H9 (cell line): Measurements from ENCODE around the gene MAP3K12. TPM values are rescaled to one million over a fixed set of nuclear protein-coding genes. Genes with fewer than 3 reads are reported as not detected.

Experiments
- DNase-seq: peaks from one replicate; pipeline ENCODE4 v3.0.0-alpha.2; 2017
- H2AFZ ChIP-seq: one replicate; pipeline ENCODE4 v1.6.1; 2013; ENCODE audit warnings: mild to moderate bottlenecking, low read length, control low read depth, moderate library complexity
- H2AK5ac ChIP-seq: 2 replicates; pipeline ENCODE4 v1.6.1; 2013; ENCODE audit warnings: low read length, control low read depth, mixed read lengths; ENCODE audit not compliant: insufficient read length
- H2BK120ac ChIP-seq: one replicate; pipeline ENCODE4 v1.6.1; 2013; ENCODE audit warnings: low read depth, mild to moderate bottlenecking, low read length, control low read depth, inconsistent platforms; ENCODE audit not compliant: poor library complexity, severe bottlenecking
- H2BK12ac ChIP-seq: 2 replicates; pipeline ENCODE4 v1.6.1; 2013; ENCODE audit warnings: low read length, control low read depth, mixed read lengths, low read depth; ENCODE audit not compliant: insufficient read length
- H2BK15ac ChIP-seq: 2 replicates; pipeline ENCODE4 v1.6.1; 2013; ENCODE audit warnings: low read depth, low read length, control low read depth
- H2BK20ac ChIP-seq: one replicate; pipeline ENCODE4 v1.6.1; 2013; ENCODE audit warnings: low read depth, mild to moderate bottlenecking, low read length, control low read depth, inconsistent platforms; ENCODE audit not compliant: poor library complexity, severe bottlenecking
- H2BK5ac ChIP-seq: 2 replicates; pipeline ENCODE4 v1.6.1; 2013; ENCODE audit warnings: low read length, control low read depth, mixed read lengths; ENCODE audit not compliant: insufficient read length
- H3K14ac ChIP-seq: 2 replicates; pipeline ENCODE4 v1.6.1; 2013; ENCODE audit warnings: low read length, control low read depth; ENCODE audit not compliant: insufficient read depth
- H3K18ac ChIP-seq: 2 replicates; pipeline ENCODE4 v1.6.1; 2013; ENCODE audit warnings: low read depth, mild to moderate bottlenecking, mixed read lengths, low read length, control low read depth; ENCODE audit not compliant: insufficient read length
- H3K23ac ChIP-seq: 2 replicates; pipeline ENCODE4 v1.6.1; 2013; ENCODE audit warnings: low read length, control low read depth, mixed read lengths, low read depth; ENCODE audit not compliant: insufficient read length
- H3K23me2 ChIP-seq: 2 replicates; pipeline ENCODE4 v1.6.1; 2013; ENCODE audit warnings: low read depth, mild to moderate bottlenecking, mixed read lengths, low read length, control low read depth; ENCODE audit not compliant: insufficient read length, poor library complexity, severe bottlenecking
- H3K27ac ChIP-seq: 2 replicates; pipeline ENCODE4 v1.5.1; 2013; ENCODE audit warnings: low read length, control low read depth, mixed read lengths, low read depth; ENCODE audit not compliant: insufficient read length
- H3K27me3 ChIP-seq: 2 replicates; pipeline ENCODE4 v1.6.1; 2013; ENCODE audit warnings: low read length, control low read depth, inconsistent platforms; ENCODE audit not compliant: insufficient read depth
- H3K4ac ChIP-seq: 2 replicates; pipeline ENCODE4 v1.6.1; 2013; ENCODE audit warnings: low read depth, mild to moderate bottlenecking, control low read depth, inconsistent platforms, low read length, moderate library complexity
- H3K4me1 ChIP-seq: 2 replicates; pipeline ENCODE4 v1.6.1; 2013; ENCODE audit warnings: low read length, control low read depth, inconsistent platforms; ENCODE audit not compliant: insufficient read depth
- H3K4me2 ChIP-seq: 2 replicates; pipeline ENCODE4 v1.6.1; 2013; ENCODE audit warnings: low read length, control low read depth, mixed read lengths; ENCODE audit not compliant: insufficient read length, insufficient read depth
- H3K56ac ChIP-seq: 2 replicates; pipeline ENCODE4 v1.6.1; 2013; ENCODE audit warnings: low read depth, mild to moderate bottlenecking, mixed read lengths, low read length, control low read depth; ENCODE audit not compliant: insufficient read length
- H3K79me1 ChIP-seq: 2 replicates; pipeline ENCODE4 v1.6.1; 2013; ENCODE audit warnings: low read depth, mild to moderate bottlenecking, moderate library complexity, low read length, control low read depth, inconsistent platforms; ENCODE audit not compliant: insufficient read depth, poor library complexity, severe bottlenecking
- H3K79me2 ChIP-seq: 2 replicates; pipeline ENCODE4 v1.6.1; 2013; ENCODE audit warnings: low read length, control low read depth, inconsistent platforms; ENCODE audit not compliant: insufficient read depth
- H3K9ac ChIP-seq: 2 replicates; pipeline ENCODE4 v1.6.1; 2013; ENCODE audit warnings: low read length, control low read depth, mixed read lengths; ENCODE audit not compliant: insufficient read length; ENCODE audit errors: extremely low read depth
- H3K9me3 ChIP-seq: one replicate; pipeline ENCODE4 v1.6.1; 2013; ENCODE audit warnings: low read depth, low read length, inconsistent platforms; ENCODE audit not compliant: control insufficient read depth
- H3T11ph ChIP-seq: one replicate; pipeline ENCODE4 v1.6.1; 2013; ENCODE audit warnings: mild to moderate bottlenecking, low read length, control low read depth, inconsistent platforms
- H4K20me1 ChIP-seq: one replicate; pipeline ENCODE4 v1.6.1; 2013; ENCODE audit not compliant: control insufficient read depth, insufficient read length, insufficient read depth
- H4K5ac ChIP-seq: 2 replicates; pipeline ENCODE4 v1.6.1; 2013; ENCODE audit warnings: low read depth, mild to moderate bottlenecking, mixed read lengths, low read length, control low read depth; ENCODE audit not compliant: insufficient read length
- H4K8ac ChIP-seq: replicated peaks from 2 replicates; pipeline ENCODE4 v1.6.1; 2013; ENCODE audit warnings: low read length, control low read depth, mixed read lengths, low read depth; ENCODE audit not compliant: insufficient read length
- H4K91ac ChIP-seq: 2 replicates; pipeline ENCODE4 v1.6.1; 2013; ENCODE audit warnings: low read depth, mild to moderate bottlenecking, moderate library complexity, mixed read lengths, low read length, control low read depth; ENCODE audit not compliant: insufficient read length
- H3K27ac Mint-ChIP-seq, 3 experiments: 2 replicates in 2 of 3; 3 replicates in 1 of 3; pipeline ENCODE4 v1.8.0; 2020 to 2021; ENCODE audit warnings: mixed read lengths in 3 of 3, mild to moderate bottlenecking in 1 of 3, moderate library complexity in 1 of 3
- H3K27me3 Mint-ChIP-seq: 2 replicates; pipeline ENCODE4 v1.8.0; 2021; ENCODE audit warnings: low read depth, mild to moderate bottlenecking, moderate library complexity, mixed read lengths
- H3K36me3 Mint-ChIP-seq, 3 experiments: 2 replicates in 2 of 3; 3 replicates in 1 of 3; pipeline ENCODE4 v1.8.0; 2020 to 2021; ENCODE audit warnings: low read depth in 3 of 3, mixed read lengths in 3 of 3; ENCODE audit not compliant: insufficient read depth in 1 of 3
- H3K4me1 Mint-ChIP-seq, 2 experiments: 2 replicates each; pipeline ENCODE4 v1.8.0; 2020; ENCODE audit warnings: mixed read lengths in 2 of 2
- H3K4me3 Mint-ChIP-seq, 2 experiments: 2 replicates in 1 of 2; 3 replicates in 1 of 2; pipeline ENCODE4 v1.8.0; 2020 to 2021; ENCODE audit warnings: mild to moderate bottlenecking in 2 of 2, mixed read lengths in 2 of 2, moderate library complexity in 1 of 2
- H3K9me3 Mint-ChIP-seq, 2 experiments: 2 replicates in 1 of 2; 3 replicates in 1 of 2; pipeline ENCODE4 v1.8.0; 2020; ENCODE audit warnings: mild to moderate bottlenecking in 2 of 2, mixed read lengths in 2 of 2, moderate library complexity in 1 of 2
- CTCF ChIP-seq: fragments of 200-600 bp; sonication (generic); conservative IDR thresholded peaks from 3 replicates; pipeline ENCODE4 v1.8.0; 2021; ENCODE audit warnings: antibody characterized with exemption, mild to moderate bottlenecking
- WGBS: extraction: QIAGEN DNeasy Blood & Tissue Kit; methylation state at CpG from one replicate; pipeline ENCODE4 v1.1.7; 2013; ENCODE audit warnings: missing lambda C conversion rate, low lambda C conversion rate, mixed read lengths; ENCODE audit not compliant: insufficient read length; ENCODE audit errors: extremely low coverage; 5-methylcytosine and 5-hydroxymethylcytosine counted together
- total RNA-seq: library from RNA; stranded (reverse); gene quantifications from 2 replicates; pipeline ENCODE4 v1.2.1, GENCODE V29; 2021

The MAP3K12 gene
- total RNA-seq, 1 experiment from 2014 or later: 22.3 TPM

DNA sequence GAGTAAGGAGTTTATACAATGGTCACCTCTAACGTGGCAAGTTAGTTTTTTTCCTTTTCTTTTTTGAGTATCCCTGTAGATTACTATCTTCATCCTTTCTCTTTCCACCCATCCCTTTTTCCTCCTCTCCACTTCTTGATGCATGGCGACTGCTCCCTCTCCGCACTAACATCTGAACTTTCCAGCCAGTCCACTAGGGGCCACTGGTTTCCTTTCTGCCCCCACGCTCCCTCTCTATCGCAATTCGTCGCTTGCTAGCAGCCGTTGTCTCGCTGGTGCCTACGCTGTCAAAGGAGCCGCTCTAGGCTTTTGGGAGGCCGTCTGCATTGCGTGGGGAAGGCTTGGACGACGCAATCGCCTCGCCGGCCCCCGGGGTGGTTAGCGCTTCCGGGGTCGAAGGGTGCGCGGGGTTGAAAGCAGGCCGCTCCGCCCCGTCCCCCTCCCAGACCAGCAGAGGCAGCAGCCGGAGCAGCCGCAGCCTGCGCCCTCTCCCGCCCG, 47.5 kb downstream of the MAP3K12 start, which contains the start of gene PCBP2:
Gene PCBP2, plus strand, starts transcription at position 442 of the 498 bp plus-strand sequence. CDS start 2,699 bp downstream, outside the sequence.
- Histone ChIP-seq H2AFZ (no peak within 1 kb of the TSS), H3K18ac (peak within 1 kb of the TSS; percentile 98), H2BK15ac (no peak within 1 kb of the TSS), H3K56ac (no peak within 1 kb of the TSS), H3K9me3 (no peaks in the 10 kb centered on the region), H3K79me2 (peaks cover 23% of the 10 kb centered on the region), H4K8ac (no peak within 1 kb of the TSS), H4K20me1 (no peaks in the 10 kb centered on the region), H2AK5ac (no peak within 1 kb of the TSS), H3K9ac (peak within 1 kb of the TSS; percentile 100), H3K27ac (peak within 1 kb of the TSS; percentile 24), H4K5ac (peak within 1 kb of the TSS; percentile 7), H3K4me2 (peak within 1 kb of the TSS; percentile 49), H3K79me1 (peaks cover 3% of the 10 kb centered on the region), H2BK20ac (no peak within 1 kb of the TSS), H2BK5ac (peak within 1 kb of the TSS; percentile 1), H3K4me1 (no peaks in the 10 kb centered on the region), H4K91ac (no peak within 1 kb of the TSS), H3K23ac (no peak within 1 kb of the TSS), H3K4ac (no peak within 1 kb of the TSS; the same call in 1 of the 2 replicates), H3K14ac (peak within 1 kb of the TSS; percentile 95), H3T11ph (no peak within 1 kb of the TSS), H2BK120ac (peak within 1 kb of the TSS; percentile 84), H2BK12ac (no peak within 1 kb of the TSS), H3K27me3 (no peaks in the 10 kb centered on the region), H3K23me2 (no peaks in the 10 kb centered on the region)
- TF ChIP-seq CTCF: peak; percentile 86
- Mint-ChIP-seq H3K36me3 (peaks cover 43 to 53% (median 52%) of the 10 kb centered on the region in 3 experiments), H3K9me3 (no peaks in the 10 kb centered on the region; a peak in 1 of 5 replicates), H3K4me1 (peaks cover 19 to 33% of the 10 kb centered on the region in 2 experiments), H3K27me3 (no peaks in the 10 kb centered on the region), H3K27ac (peak within 1 kb of the TSS; percentile 100), H3K4me3 (peak within 1 kb of the TSS; percentile 97)
- no CpG with 5 or more reads among the region's 32 CpGs for WGBS
- peak; percentile 100 for DNase-seq
